Activated T-cell treated with anti-CD3 and anti-CD28 coated beads for 1 hour (primary cell): ENCODE measurements around the gene ALDH1A2.

Experiments
- DNase-seq: peaks from one replicate; pipeline ENCODE4 v3.0.0-alpha.2; 2020; ENCODE audit warnings: low read depth

ALDH1A2 gene

GRCh38 chr15:57943171-57943570, 122.3 kb downstream of the ALDH1A2 start:
- DNase-seq, result no peak

- no peak for DNase-seq
Measured at GRCh38 chr15:57941816-57942215, 123.7 kb downstream of the ALDH1A2 start.

GRCh38 chr15:57932348-57932747, 133.2 kb downstream of the ALDH1A2 start:
- DNase-seq, result no peak

GRCh38 chr15:57931570-57931969, 133.9 kb downstream of the ALDH1A2 start:
- DNase-seq, result no peak

- DNase-seq, result no peak
Measured at GRCh38 chr15:57927091-57927631, 138.3 kb downstream of the ALDH1A2 start.

GRCh38 chr15:57925650-57926049, 139.9 kb downstream of the ALDH1A2 start:
- no peak for DNase-seq

- no peak for DNase-seq
Measured at GRCh38 chr15:57924598-57924997, 140.9 kb downstream of the ALDH1A2 start.

- DNase-seq, result no peak
Measured at GRCh38 chr15:57923750-57924149, 141.8 kb downstream of the ALDH1A2 start.

- DNase-seq, result no peak
Measured at GRCh38 chr15:57923306-57923705, 142.2 kb downstream of the ALDH1A2 start.

- no peak for DNase-seq
Measured at GRCh38 chr15:57922776-57923175, 142.7 kb downstream of the ALDH1A2 start.

GRCh38 chr15:57921371-57921770, 144.1 kb downstream of the ALDH1A2 start:
- no peak for DNase-seq

GRCh38 chr15:57920911-57921310, 144.6 kb downstream of the ALDH1A2 start:
- DNase-seq, result no peak

GRCh38 chr15:57919754-57920153, 145.8 kb downstream of the ALDH1A2 start:
- no peak for DNase-seq

GRCh38 chr15:57917998-57918397, 147.5 kb downstream of the ALDH1A2 start:
- DNase-seq, result no peak

GRCh38 chr15:57916695-57917094, 148.8 kb downstream of the ALDH1A2 start:
- no peak for DNase-seq

GRCh38 chr15:57915827-57916531, 149.5 kb downstream of the ALDH1A2 start:
- no peak for DNase-seq

- DNase-seq, result no peak
Measured at GRCh38 chr15:57914350-57915055, 151.0 kb downstream of the ALDH1A2 start.

- no peak for DNase-seq
Measured at GRCh38 chr15:57911247-57911646, 154.3 kb downstream of the ALDH1A2 start.

- no peak for DNase-seq
Measured at GRCh38 chr15:57910672-57911071, 154.8 kb downstream of the ALDH1A2 start.

GRCh38 chr15:57909388-57909787, 156.1 kb downstream of the ALDH1A2 start:
- DNase-seq, result no peak

- DNase-seq, result no peak
Measured at GRCh38 chr15:57903626-57904025, 161.9 kb downstream of the ALDH1A2 start.
